HG02938 (cell line): Measurements from ENCODE around the gene KRTAP4-3.
"Not testable (repeated sequence)": the region's sequence is repeated elsewhere in the genome, so short reads cannot be mapped to it uniquely, and the experiment has no call there.

ENCODE experiments used
- ATAC-seq: cut with Tn5 transposase; IDR thresholded peaks from one replicate; pipeline ENCODE4 v1.9.1; 2021; ENCODE audit warnings: mild to moderate bottlenecking, moderate library complexity; ENCODE audit not compliant: unreplicated experiment

The KRTAP4-3 gene

GRCh38 chr17:41119696-41120690, 48.0 kb downstream of the KRTAP4-3 start:
- not testable (repeated sequence) for ATAC-seq

GRCh38 chr17:41118721-41119120, 49.3 kb downstream of the KRTAP4-3 start:
- no peak for ATAC-seq

- not testable (repeated sequence) for ATAC-seq
Measured at GRCh38 chr17:41117846-41118386, 50.1 kb downstream of the KRTAP4-3 start, which contains the start of gene KRTAP4-11. Gene KRTAP4-11 (minus strand): TSS chr17:41118373. CDS start chr17:41118315, 58 bp downstream.
